NCI-H82 treated with DMSO at 0.1 percent for 48 hours (cell line): Measurements from ENCODE around the gene TFAP2A.

Experiments
- DNase-seq: peaks from one replicate; lab custom pipeline; 2025; ENCODE audit not compliant: unreplicated experiment; lab: John Stamatoyannopoulos, UW

TFAP2A gene

GRCh38 chr6:10384091-10384609 is 30.7 kb downstream of the TFAP2A start:
- DNase-seq, result no peak

- no peak for DNase-seq
Observed at GRCh38 chr6:10383331-10384090, 31.4 kb downstream of the TFAP2A start.

GRCh38 chr6:10382728-10383330 is 32.0 kb downstream of the TFAP2A start:
- no peak for DNase-seq

- no peak for DNase-seq
Observed at GRCh38 chr6:10382322-10382721, 32.6 kb downstream of the TFAP2A start.

- no peak for DNase-seq
Observed at GRCh38 chr6:10381830-10382208, 33.1 kb downstream of the TFAP2A start.

GRCh38 chr6:10381133-10381829 is 33.6 kb downstream of the TFAP2A start:
- peak; percentile 35 for DNase-seq

GRCh38 chr6:10375391-10375969 is 39.4 kb downstream of the TFAP2A start:
- no peak for DNase-seq

GRCh38 chr6:10373642-10374359 is 41.1 kb downstream of the TFAP2A start:
- DNase-seq, result no peak

- no peak for DNase-seq
Observed at GRCh38 chr6:10369896-10370295, 45.0 kb downstream of the TFAP2A start.

GRCh38 chr6:10368861-10369260 is 46.0 kb downstream of the TFAP2A start:
- DNase-seq, result no peak

GRCh38 chr6:10363911-10364310 is 51.0 kb downstream of the TFAP2A start:
- DNase-seq, result no peak

- no peak for DNase-seq
Observed at GRCh38 chr6:10362300-10362699, 52.6 kb downstream of the TFAP2A start.

- no peak for DNase-seq
Observed at GRCh38 chr6:10361428-10361827, 53.4 kb downstream of the TFAP2A start.

GRCh38 chr6:10359581-10359980 is 55.3 kb downstream of the TFAP2A start:
- no peak for DNase-seq

- DNase-seq, result no peak
Observed at GRCh38 chr6:10355115-10355702, 59.7 kb downstream of the TFAP2A start.

- DNase-seq, result no peak
Observed at GRCh38 chr6:10351791-10352190, 63.1 kb downstream of the TFAP2A start.

- DNase-seq, result no peak
Observed at GRCh38 chr6:10350720-10351119, 64.2 kb downstream of the TFAP2A start.

- DNase-seq, result no peak
Observed at GRCh38 chr6:10347561-10348327, 67.1 kb downstream of the TFAP2A start.
